DOHH2 (cell line): Measurements from ENCODE around the gene MTFMT.

ENCODE experiments used
- EZH2phosphoT487 ChIP-seq: fragments of 200-600 bp; sonication (generic); IDR thresholded peaks from 2 replicates; pipeline ENCODE4 v1.6.1; 2017; ENCODE audit warnings: borderline replicate concordance, mild to moderate bottlenecking, antibody characterized with exemption, low read length, moderate library complexity, mixed read lengths
- TF ChIP-seq, protein P1 (sequence below): fragments of 200-600 bp; sonication (generic); IDR thresholded peaks from one replicate; pipeline ENCODE4 v1.5.1; 2014; ENCODE audit warnings: antibody characterized with exemption, mild to moderate bottlenecking, low read depth, low read length; ENCODE audit not compliant: poor library complexity, severe bottlenecking

DNA sequence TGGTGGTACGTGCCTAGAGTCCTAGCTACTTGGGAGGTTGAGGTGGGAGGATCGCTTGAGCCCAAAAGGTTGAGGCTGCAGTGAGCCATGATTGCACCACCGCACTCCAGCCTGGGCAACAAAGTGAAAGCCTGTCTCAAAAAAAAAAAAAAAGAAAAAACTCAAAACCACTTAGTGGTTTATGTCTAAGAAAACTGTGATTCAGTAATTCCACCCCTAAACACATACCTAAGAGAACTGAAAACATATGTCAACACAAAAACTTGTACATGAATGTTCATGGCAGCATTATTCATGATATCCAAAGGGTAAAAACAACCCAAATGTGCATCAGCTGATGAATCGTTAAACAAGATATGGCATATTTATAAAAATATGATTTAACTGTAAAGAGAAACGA, 54.0 kb downstream of the MTFMT start:
- TF ChIP-seq, protein P1, sequence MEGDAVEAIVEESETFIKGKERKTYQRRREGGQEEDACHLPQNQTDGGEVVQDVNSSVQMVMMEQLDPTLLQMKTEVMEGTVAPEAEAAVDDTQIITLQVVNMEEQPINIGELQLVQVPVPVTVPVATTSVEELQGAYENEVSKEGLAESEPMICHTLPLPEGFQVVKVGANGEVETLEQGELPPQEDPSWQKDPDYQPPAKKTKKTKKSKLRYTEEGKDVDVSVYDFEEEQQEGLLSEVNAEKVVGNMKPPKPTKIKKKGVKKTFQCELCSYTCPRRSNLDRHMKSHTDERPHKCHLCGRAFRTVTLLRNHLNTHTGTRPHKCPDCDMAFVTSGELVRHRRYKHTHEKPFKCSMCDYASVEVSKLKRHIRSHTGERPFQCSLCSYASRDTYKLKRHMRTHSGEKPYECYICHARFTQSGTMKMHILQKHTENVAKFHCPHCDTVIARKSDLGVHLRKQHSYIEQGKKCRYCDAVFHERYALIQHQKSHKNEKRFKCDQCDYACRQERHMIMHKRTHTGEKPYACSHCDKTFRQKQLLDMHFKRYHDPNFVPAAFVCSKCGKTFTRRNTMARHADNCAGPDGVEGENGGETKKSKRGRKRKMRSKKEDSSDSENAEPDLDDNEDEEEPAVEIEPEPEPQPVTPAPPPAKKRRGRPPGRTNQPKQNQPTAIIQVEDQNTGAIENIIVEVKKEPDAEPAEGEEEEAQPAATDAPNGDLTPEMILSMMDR, result no peak
- no peak for TF ChIP-seq EZH2phosphoT487
